Osteoblast (primary cell): ENCODE measurements around the gene ARHGEF26. TPM values are rescaled to one million over a fixed set of nuclear protein-coding genes. Genes with fewer than 3 reads are reported as not detected.

Source experiments
- DNase-seq: peaks from one replicate; pipeline ENCODE4 v3.0.0; 2011; ENCODE audit warnings: low spot score, mixed read lengths; ENCODE audit not compliant: insufficient read length; ENCODE audit errors: missing footprints
- H2AFZ ChIP-seq: 2 replicates; pipeline ENCODE4 v1.6.0; 2011; ENCODE audit warnings: mild to moderate bottlenecking, low read length
- H3K27ac ChIP-seq: 2 replicates; pipeline ENCODE4 v1.5.1; 2011; ENCODE audit warnings: mild to moderate bottlenecking, low read depth, low read length, moderate library complexity
- H3K27me3 ChIP-seq: 2 replicates; pipeline ENCODE4 v1.6.0; 2012; ENCODE audit warnings: mild to moderate bottlenecking, control low read depth, inconsistent platforms, low read length, moderate library complexity; ENCODE audit not compliant: insufficient read depth
- H3K36me3 ChIP-seq: 2 replicates; pipeline ENCODE4 v1.5.1; 2011; ENCODE audit warnings: mild to moderate bottlenecking, low read length, control low read depth, moderate library complexity; ENCODE audit not compliant: insufficient read depth
- H3K4me1 ChIP-seq: 2 replicates; pipeline ENCODE4 v1.5.1; 2011; ENCODE audit warnings: mild to moderate bottlenecking, low read length, control low read depth, moderate library complexity; ENCODE audit not compliant: insufficient read depth
- H3K4me2 ChIP-seq: 2 replicates; pipeline ENCODE4 v1.6.0; 2011; ENCODE audit warnings: mild to moderate bottlenecking, low read length; ENCODE audit not compliant: insufficient read depth
- H3K4me3 ChIP-seq: fragments of 200-600 bp; sonication (generic); 3 replicates; pipeline ENCODE4 v1.5.1; 2012; ENCODE audit warnings: mild to moderate bottlenecking, low read length, inconsistent platforms; ENCODE audit not compliant: insufficient read depth
- H3K79me2 ChIP-seq: 2 replicates; pipeline ENCODE4 v1.6.0; 2012; ENCODE audit warnings: mild to moderate bottlenecking, low read length, control low read depth, inconsistent platforms; ENCODE audit not compliant: insufficient read depth
- H3K9me3 ChIP-seq: 2 replicates; pipeline ENCODE4 v1.5.1; 2011; ENCODE audit warnings: low read depth, low read length, control low read depth
- H4K20me1 ChIP-seq: 2 replicates; pipeline ENCODE4 v1.6.0; 2012; ENCODE audit warnings: mild to moderate bottlenecking, low read length, control low read depth; ENCODE audit not compliant: insufficient read depth
- CTCF ChIP-seq: IDR thresholded peaks from 2 replicates; pipeline ENCODE4 v1.5.1; 2011; ENCODE audit warnings: mild to moderate bottlenecking, low read depth, low read length, moderate library complexity; ENCODE audit errors: extremely low read depth
- total RNA-seq: library from RNA; depleted of rRNA; stranded (reverse); fragments of >200 nt; gene quantifications from 2 replicates; pipeline ENCODE4 v1.2.3, GENCODE V29; 2012

ARHGEF26 gene
- total RNA-seq, 1 donor = 3.6 TPM

- Histone ChIP-seq H3K4me1 (no peaks in the 10 kb centered on the region), H3K36me3 (no peaks in the 10 kb centered on the region), H3K27me3 (no peaks in the 10 kb centered on the region), H3K4me2 (no peak overlapping the region), H2AFZ (no peak overlapping the region), H3K4me3 (no peak overlapping the region), H3K9me3 (no peaks in the 10 kb centered on the region), H4K20me1 (no peaks in the 10 kb centered on the region), H3K27ac (no peak overlapping the region), H3K79me2 (no peaks in the 10 kb centered on the region)
- no peak for DNase-seq
- TF ChIP-seq CTCF = no peak
Measured at GRCh38 chr3:154130540-154130939, 9.3 kb downstream of the ARHGEF26 start.

GRCh38 chr3:154131830-154132229, 10.6 kb downstream of the ARHGEF26 start:
- Histone ChIP-seq H3K36me3 (no peaks in the 10 kb centered on the region), H3K9me3 (no peaks in the 10 kb centered on the region), H3K4me2 (no peak overlapping the region), H3K79me2 (no peaks in the 10 kb centered on the region), H3K27me3 (no peaks in the 10 kb centered on the region), H3K4me3 (no peak overlapping the region), H2AFZ (no peak overlapping the region), H4K20me1 (no peaks in the 10 kb centered on the region), H3K27ac (no peak overlapping the region), H3K4me1 (no peaks in the 10 kb centered on the region)
- no peak for DNase-seq
- TF ChIP-seq CTCF = no peak

GRCh38 chr3:154132777-154133375, 11.7 kb downstream of the ARHGEF26 start:
- Histone ChIP-seq H3K4me3 (no peak overlapping the region), H3K4me1 (no peaks in the 10 kb centered on the region), H3K9me3 (no peaks in the 10 kb centered on the region), H3K79me2 (no peaks in the 10 kb centered on the region), H3K4me2 (no peak overlapping the region), H4K20me1 (no peaks in the 10 kb centered on the region), H3K36me3 (no peaks in the 10 kb centered on the region), H2AFZ (no peak overlapping the region), H3K27me3 (no peaks in the 10 kb centered on the region), H3K27ac (no peak overlapping the region)
- DNase-seq = no peak
- TF ChIP-seq CTCF = no peak

GRCh38 chr3:154135511-154136173, 14.5 kb downstream of the ARHGEF26 start:
- no peak for TF ChIP-seq CTCF
- DNase-seq = no peak
- Histone ChIP-seq H3K79me2 (no peaks in the 10 kb centered on the region), H4K20me1 (no peaks in the 10 kb centered on the region), H3K27me3 (no peaks in the 10 kb centered on the region), H3K4me1 (no peaks in the 10 kb centered on the region), H3K9me3 (no peaks in the 10 kb centered on the region), H2AFZ (no peak overlapping the region), H3K4me2 (no peak overlapping the region), H3K4me3 (no peak overlapping the region), H3K27ac (no peak overlapping the region), H3K36me3 (no peaks in the 10 kb centered on the region)
